Measurements from ENCODE around the gene CCDC197.

CCDC197 gene

DNA sequence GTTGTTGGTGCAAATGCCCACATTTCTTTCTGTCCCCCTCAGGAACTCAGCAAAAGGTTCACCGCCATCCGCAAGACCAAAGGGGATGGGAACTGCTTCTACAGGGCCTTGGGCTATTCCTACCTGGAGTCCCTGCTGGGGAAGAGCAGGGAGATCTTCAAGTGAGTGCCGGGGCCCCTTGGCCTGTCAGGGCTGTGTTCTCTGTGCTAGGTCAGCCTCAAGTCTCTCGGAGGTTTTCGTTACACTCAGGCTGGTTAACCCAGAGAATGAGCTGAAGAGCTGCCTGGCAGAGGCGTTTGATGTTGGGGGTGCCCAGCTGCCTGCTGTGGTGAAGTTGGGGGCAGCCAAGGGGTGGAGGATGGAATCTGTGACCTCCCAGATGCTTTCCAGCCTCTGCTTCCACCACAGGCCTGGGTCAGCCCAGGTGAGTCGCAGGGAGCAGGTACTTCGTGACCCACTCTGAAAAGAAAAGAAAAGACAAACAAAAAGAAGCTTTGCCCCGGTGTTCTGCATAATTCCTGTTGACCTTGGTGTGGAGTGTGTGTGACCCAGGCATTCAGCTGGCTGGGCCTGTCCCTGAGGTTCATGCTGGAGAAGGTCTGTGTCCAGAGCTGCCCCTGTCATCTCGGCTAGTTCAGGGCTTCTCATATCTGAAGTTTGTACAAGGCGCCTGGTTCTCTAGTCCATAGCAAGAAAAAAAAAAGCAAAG lies 42.0 kb downstream of the CCDC197 start:
- DNase-seq (ENCODE audit: low spot score), result no peak
- TF ChIP-seq, protein P1, sequence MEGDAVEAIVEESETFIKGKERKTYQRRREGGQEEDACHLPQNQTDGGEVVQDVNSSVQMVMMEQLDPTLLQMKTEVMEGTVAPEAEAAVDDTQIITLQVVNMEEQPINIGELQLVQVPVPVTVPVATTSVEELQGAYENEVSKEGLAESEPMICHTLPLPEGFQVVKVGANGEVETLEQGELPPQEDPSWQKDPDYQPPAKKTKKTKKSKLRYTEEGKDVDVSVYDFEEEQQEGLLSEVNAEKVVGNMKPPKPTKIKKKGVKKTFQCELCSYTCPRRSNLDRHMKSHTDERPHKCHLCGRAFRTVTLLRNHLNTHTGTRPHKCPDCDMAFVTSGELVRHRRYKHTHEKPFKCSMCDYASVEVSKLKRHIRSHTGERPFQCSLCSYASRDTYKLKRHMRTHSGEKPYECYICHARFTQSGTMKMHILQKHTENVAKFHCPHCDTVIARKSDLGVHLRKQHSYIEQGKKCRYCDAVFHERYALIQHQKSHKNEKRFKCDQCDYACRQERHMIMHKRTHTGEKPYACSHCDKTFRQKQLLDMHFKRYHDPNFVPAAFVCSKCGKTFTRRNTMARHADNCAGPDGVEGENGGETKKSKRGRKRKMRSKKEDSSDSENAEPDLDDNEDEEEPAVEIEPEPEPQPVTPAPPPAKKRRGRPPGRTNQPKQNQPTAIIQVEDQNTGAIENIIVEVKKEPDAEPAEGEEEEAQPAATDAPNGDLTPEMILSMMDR (IDR thresholded peaks at IDR 0.05; ENCODE audit: extremely low read depth, missing control alignments), result no peak

GRCh38 chr14:94040247-94040646 lies 43.1 kb downstream of the CCDC197 start:
- no peak for DNase-seq (ENCODE audit: low spot score)
- TF ChIP-seq, protein P1 (IDR thresholded peaks at IDR 0.05; ENCODE audit: extremely low read depth, missing control alignments), result no peak

DNA sequence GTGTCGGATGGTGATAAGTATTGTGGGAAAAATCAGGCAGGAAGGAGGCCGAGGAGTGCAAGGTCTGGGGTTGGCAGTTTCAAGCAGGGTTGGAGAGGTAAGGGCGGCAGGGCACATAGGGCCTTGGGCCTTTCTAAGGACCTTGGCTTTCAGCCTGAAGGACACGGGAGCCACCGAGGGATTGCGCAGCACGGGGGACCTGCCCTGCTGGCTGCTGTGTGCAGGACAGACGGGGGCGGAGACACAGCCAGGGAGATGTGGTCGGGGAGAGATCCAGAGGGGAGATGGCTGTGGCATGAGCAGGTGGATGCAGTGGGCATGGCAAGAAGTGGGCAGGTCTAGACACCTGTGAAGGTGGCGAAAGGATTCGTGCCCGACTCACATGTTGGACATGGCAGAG lies 43.7 kb downstream of the CCDC197 start:
- TF ChIP-seq, protein P1 (IDR thresholded peaks at IDR 0.05; ENCODE audit: extremely low read depth, missing control alignments), result no peak
- DNase-seq (ENCODE audit: low spot score), result no peak

DNA sequence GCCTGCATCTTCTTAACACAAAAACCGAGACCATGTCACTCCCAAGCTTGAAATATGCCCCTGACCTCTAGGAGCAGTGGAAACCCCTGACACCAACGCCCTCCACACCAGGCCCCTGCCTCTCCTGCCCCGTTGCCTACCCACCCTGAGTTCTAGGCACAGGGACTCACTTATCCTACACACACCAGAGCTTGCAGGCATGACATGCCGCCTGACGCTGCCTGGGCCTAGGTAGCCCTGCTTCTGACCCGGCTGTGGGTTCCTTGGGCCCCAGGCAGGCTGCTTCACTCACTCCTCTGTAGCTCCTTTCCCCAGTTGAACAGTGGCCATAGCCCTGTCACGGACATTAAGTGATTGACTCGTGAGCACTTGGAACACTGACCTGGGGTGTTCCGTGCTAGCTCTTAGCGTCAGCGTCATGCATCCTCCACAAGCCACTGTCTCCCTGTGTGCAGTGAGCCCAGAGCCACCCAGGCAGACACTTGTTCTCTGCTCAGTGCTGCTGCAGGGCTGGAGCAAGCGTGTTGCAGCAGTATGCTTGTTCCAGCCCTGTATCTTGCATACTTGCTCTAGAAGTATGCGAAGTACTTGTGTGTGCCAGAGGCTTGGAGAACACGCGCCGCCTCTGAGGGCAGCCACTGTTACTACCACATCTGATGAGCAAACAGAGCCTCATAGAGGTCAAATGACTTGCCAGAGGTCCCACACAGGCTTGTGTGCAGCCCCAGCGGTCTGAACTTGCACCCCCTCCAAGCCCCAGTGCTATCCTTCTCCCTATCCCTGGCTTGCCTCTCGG lies 44.6 kb downstream of the CCDC197 start:
- TF ChIP-seq, protein P1 (IDR thresholded peaks at IDR 0.05; ENCODE audit: extremely low read depth, missing control alignments), result no peak
- DNase-seq (ENCODE audit: low spot score), result no peak

DNA sequence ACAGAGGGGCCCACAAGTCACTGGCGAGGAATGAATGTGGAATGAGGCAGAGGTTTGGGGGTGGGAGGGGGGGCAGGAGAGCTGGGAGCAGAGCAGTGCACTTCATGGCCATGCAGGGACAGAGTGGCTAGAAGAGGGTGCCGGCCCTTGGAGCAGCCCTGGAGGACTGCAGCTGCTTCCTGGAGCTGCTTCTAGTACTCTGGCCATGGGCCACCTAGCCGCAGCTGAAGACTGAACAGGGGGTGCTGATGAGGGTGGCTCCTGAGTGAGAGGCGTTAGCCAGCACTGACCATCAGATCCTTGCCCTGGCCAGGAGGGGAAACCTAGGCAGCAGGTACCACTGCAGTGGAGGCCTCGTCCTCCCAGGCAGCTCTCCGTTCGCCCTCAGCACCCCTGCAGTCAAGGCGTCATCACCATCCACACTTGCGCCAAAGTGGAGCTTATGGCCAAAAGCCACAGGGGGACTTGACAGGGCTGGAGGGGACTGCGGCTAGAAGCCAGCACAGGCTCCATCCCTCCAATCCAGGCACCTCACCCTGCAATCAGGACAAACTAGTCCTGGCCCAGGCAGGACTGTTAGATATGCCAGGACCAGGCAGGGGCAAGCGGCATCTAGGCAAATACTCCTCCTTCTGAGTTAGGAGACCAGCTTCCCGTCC lies 45.5 kb downstream of the CCDC197 start:
- no peak for DNase-seq (ENCODE audit: low spot score)
- TF ChIP-seq, protein P1 (IDR thresholded peaks at IDR 0.05; ENCODE audit: extremely low read depth, missing control alignments), result no peak

DNA sequence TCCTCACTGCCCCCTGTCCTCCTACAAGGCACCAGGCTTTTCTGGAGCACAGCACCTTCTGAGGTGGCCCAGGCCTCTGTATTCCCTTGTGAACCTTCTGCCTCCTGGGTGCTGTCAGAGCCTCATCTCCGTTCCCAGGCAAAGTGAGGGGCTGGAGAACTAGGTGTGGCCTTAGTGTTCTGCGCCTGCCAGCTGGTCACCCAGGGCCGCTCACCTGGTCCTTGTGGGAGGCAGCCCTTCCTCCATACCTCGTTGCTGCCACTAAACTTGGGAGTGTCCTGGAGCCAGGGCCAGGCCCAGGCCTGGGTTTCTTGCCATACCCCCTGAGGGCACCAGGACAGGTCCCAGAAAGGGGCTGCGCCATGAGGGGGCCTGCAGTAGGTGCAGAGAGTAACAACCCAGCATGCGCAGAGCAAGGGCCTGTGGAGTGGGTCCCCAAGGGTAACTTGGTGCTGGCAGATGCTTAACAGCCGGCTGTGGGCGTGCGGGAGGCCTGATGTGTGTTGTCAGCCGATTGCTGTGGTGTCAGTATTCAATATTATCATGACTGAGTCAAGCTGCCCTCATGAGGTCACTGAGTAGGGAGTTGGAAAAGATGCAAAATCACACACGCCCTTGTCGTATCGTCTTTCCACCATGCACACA lies 46.1 kb downstream of the CCDC197 start:
- TF ChIP-seq, protein P1 (IDR thresholded peaks at IDR 0.05; ENCODE audit: extremely low read depth, missing control alignments), result no peak
- no peak for DNase-seq (ENCODE audit: low spot score)

Data from GM20000 (cell line).